NCI-H526 (cell line): ENCODE results near the gene PHF12.
A peak's percentile ranks its signal among the peaks of the same experiment; 100 is the strongest.
"Not testable (repeated sequence)": the region's sequence is repeated elsewhere in the genome, so short reads cannot be mapped to it uniquely, and the experiment has no call there.

Experiments
- DNase-seq, 2 experiments: peaks; one replicate each; lab custom pipeline; 2025; lab: John Stamatoyannopoulos, UW

Gene PHF12

GRCh38 chr17:28953444-28954118, 2.3 kb upstream of the PHF12 start:
- DNase-seq = peak; percentile 53 to 78

GRCh38 chr17:28951991-28952975, 965 bp upstream of the PHF12 start:
- DNase-seq = peak; percentile 100

DNA sequence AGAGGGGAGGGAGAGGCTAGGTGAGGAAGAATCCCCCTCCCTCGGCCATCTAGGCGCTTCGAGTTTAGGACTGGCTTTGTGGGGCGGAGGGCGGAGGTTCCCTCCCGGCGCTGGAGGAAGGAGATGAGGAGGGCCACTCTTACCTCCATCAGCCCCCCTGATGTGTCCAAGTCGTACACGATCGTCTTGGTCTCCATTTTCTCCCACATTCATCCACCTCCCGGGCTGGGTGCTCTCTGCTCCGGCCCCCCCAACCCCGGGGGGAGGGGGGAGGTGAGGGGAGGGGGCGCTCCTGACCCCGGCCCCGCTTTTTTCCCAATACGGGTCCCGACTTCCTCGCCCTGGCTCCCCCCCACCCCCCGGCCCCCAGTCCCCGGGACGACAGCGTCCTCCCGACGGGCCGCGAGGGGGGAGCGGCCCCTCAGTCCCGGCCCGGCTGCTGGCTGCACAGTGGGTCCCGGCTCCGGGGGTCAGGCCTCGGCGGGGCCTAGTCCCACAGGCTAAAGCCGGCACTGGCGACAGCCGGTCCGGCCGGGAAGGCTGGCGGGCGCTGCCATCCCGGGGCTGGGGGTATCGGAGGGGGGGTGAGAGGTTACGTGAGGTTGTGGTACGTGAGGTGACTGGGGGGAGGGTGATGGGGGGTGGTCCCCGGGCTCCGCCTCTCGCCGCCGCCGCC, 428 bp downstream of the PHF12 start:
- DNase-seq = peak in 1 of 2 experiments; percentile 69

GRCh38 chr17:28950017-28950751, 1.1 kb downstream of the PHF12 start:
- DNase-seq = peak; percentile 37 to 77

DNA sequence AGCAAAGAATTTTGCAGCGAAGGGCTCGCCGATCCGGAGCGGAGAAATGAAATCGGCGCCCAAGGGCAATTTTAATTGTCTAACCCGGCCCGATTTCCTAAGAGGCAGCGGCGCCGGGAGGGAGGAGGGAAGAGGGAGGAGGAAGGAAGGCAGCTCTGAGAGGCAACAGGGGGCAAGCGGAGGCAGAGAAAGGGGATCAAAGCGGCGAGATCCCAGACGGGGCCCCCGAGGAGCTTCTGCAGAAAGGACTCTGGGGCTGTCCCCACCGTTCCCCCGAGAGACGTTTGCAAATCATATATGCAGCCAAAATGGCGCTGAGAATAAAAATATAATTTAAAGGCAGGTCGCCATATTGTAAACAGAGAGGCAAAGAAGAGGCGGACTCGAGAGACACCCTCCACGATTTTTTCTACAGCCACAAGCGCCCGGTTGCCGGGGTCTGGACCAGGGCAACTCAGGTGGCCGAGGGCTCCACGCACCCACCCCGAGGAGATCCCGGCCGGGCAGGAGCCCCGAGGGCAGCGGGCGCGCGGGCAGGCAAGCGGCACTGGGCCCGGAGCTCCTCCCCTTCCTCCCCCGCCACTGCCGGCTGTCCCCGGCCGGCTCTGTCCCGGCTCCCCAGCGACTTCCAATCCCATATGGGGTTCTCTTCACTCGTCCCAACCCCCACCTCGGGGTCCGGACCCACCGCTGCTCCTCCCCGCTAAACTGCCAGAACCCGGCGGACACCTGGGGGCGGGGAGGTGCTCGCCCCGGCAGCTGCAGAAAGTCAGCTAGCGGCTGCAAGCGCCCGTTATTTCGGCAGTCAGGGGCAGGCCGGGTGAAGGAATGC, 1.9 kb downstream of the PHF12 start:
- peak; percentile 55 to 79 for DNase-seq

GRCh38 chr17:28948873-28949184, 2.5 kb downstream of the PHF12 start:
- no peak for DNase-seq

DNA sequence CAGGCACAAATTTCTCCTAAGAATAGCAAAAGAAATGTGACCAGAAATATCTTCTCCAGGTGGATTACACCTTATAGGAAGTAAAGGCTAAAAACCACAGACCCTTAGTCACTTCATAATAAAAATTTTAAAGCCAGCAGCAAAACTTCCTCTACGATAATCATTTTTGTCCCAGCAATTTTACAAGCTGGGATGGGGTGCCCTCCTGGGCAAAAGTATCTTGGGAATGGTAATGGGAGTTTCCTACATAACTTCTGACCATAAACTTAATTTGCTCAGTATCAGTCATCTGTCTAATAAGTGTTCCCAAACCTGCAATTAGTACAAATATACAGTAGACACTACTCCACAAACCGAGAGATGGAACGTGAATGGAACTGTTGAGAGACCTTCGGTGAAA, 3.0 kb downstream of the PHF12 start:
- DNase-seq = no peak

DNA sequence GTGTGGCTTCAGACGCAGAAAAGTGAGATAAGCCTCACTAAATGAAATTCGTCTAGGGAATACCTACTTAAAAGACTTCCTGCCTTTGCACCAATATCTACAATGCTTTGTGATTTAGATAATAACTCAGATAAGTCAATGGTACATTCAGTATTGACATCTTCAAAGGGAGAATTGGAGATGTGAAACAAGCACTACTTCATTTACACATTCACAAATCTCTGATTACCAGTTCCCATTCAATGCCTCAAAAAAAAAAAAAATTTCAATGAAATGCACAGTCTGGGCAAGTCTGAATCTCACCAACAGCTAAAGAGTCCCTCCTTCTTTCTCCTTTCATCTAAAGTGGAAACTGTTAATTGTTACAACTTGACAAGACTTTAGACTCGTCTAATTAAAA, 3.7 kb downstream of the PHF12 start:
- no peak for DNase-seq

- DNase-seq = no peak
Measured at GRCh38 chr17:28946239-28946638, 5.1 kb downstream of the PHF12 start.

DNA sequence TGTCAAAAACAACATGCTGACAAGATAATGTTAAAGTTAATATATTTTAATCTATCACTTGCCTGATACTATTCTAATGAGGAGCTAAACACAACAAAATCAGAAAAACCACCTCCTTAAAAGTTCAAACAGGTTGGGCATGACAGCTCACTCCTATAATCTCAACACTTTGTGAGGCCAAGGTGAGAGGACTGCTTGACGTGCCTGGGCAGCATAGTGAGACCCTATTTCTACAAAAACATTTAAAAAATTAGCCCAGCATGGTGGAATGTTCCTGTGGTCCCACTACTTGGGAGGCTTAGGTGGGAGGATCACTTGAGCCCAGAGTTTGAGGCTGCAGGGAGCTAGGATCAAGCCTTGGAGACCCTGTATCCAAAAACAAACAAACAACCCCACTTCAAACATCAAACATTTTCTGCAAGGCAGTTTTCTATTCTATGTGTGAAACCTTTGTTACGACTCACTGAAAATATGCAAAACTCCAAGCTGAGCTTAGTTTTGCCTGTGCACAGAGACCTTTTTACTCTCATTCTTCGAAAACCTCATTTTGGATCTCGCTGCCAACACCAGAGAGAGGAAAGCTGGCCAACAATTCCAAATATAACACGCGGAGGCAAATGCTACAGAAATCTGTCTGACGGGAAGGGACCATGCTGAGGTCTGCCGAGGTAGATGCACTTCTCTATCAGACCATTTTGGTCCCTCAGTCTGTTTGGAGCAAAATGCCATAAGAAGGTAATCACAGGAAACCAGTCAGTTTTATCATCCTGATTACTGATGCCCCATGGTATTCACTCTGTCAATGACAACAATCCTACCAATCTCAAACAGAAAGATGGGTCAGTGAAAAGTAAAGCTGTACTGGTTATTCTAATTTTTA, 6.2 kb downstream of the PHF12 start:
- peak in 1 of 2 experiments; percentile 49 for DNase-seq

DNA sequence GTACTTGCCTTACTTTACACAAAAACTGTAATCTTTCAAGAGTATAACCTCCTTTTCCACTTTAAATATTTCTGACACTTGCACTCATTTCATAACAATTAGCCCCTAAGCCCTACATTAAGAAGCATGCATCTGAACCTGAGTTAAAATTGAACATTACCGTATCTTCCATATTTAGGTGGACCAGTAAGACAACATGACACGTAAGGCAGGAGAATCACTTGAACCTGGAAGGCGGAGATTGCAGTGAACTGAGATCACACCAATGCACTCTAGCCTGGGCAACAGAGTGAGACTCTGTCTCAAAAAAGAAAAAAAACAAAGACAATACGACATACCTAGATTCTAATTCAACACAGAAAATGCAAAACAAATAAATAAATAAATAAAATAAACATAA, 7.0 kb downstream of the PHF12 start:
- DNase-seq = no peak

DNA sequence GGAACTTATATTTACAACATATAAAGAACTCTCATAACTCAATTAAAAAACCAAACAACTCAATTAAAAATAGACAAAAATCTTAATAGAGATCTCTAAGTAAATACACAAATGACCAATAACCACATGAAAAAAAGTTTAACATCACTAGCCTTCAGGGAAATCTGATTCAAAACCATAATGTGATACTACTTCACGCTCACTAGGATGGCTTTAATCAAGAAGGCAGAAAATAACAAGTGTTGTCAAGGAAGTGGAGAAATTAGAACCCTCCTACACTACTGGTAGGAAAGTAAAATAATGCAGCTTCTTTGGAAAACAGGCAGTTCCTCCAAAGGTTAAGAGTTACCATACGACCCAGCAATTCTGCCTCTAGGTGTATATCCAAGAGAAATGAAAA, 8.4 kb downstream of the PHF12 start:
- no peak for DNase-seq

DNA sequence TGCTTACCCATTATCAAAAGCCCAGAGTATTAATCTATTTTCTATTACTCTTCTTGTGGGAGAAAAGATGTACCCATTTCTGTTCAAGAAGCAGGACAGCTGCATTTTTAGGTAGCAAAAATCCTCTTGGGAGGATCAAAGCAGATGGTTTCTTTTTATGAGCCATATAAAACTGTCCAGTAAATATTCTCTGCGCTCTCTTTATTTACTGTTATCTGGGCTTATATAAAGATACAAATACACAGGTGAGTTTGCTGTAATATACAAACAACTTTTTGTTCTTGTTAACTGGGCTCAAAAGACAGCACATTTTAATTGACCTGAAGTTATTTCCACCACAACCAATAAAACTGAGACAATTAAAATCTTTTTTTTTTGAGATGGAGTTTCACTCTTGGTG, 10.1 kb downstream of the PHF12 start:
- no peak for DNase-seq

DNA sequence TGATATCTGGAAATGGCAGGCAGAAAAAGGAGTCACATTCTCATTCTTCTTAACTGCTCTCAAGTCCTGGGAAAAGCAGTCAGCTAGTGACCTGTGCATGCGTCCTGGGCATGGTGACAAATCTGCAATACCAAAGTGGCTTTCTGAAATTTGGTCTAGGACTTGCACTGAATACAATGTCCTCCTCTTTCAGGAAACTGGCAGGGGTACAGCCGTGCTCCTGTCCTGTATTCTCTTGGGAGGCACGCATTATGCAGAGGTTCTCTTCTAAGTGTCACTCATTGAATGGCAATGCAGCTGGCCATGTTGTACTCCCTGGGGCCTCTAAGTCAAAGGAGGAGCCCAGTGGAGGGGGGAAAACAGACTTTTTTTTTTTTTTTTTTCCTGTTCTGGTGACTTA, 10.6 kb downstream of the PHF12 start:
- DNase-seq = no peak

DNA sequence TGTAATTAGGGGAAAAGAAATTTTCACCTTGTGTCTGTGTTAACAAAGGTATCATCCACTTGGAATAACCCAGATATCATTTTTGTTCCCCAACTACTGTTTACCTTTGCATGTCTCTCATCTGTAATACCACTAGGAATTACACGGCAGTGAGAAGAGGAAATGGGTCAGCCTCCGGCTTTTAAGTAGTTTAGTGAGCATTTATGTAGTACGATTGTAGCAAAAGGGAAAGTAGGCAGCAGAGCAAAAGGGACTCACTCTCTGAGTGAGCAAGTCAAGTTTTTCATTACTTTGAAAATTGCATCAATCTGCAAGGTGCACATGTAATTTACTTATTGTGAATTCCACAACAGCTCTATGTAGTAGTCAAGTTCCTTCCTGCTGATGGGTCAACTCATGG, 11.2 kb downstream of the PHF12 start:
- no peak for DNase-seq

DNA sequence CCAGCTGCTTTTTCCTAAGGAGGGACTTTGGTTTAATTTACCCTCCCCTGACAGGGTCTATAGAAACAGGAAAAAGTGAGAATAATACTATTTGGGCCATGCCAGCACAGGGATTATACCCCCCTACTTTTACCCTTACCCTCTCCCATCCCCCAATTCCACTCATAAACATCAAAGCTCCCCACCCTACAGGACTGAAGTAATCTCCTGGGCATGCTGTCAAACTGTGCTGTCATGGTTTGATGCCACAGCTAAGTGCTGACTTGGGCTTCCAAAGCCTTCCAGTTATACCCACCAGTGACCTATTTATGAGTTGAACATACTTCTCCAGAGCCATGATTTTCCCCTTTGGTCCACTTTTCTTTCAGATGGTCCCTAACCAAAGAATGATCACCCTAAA, 12.8 kb downstream of the PHF12 start:
- no peak for DNase-seq

DNA sequence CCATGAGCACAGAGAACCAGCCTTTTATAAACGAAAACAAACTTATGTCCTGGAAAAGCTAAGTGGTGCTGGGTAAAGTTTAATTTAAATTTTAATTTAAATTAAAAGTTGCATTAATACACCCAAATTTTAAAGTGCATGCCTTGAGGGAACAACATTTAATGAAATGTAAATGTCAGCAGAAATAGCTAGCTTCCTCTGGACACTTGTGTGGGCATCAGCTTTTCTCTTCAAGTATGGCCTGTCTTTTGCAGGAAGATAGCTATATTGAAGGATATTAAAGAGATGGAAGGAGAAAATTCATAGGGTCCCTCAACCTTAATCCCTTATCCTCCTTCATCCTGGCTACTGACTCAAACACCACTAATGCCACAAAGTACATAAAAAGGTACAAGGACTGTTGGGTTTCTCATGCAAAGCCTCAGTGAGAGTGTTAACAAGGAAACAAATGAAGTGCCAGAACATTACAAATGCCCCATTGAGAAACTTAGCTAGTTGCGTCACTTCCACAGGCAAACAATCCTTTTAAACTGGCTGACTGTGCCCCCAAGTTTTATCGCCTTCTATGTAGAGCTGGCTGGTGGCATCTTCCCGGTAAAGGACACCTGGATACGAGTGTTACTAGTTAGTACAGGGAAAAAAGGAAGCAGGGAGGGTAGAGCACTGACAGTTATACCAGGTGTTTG, 14.1 kb downstream of the PHF12 start:
- DNase-seq = no peak

GRCh38 chr17:28935744-28936460, 15.4 kb downstream of the PHF12 start:
- DNase-seq = no peak

DNA sequence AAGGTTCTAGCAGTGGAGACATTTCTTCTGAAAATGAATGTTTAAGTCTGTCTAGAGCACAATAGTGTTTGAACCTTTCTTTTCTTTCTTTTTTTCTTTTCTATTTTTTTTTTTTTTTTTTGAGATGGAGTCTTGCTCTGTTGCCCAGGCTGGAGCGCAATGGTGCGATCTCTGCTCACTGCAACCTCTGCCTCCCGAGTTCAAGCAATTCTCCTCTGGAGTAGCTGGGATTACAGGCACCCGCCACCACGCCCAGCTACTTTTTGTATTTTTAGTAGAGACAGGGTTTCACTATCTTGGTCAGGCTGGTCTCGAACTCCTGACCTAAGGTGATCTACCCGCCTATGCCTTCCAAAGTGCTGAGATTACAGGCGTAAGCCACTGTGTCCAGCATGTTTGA, 16.8 kb downstream of the PHF12 start:
- not testable (repeated sequence) for DNase-seq
